Uterus (tissue), 4 donors: ENCODE measurements around the gene PRKN. TPM values are rescaled to one million over a fixed set of nuclear protein-coding genes. Genes with fewer than 3 reads are reported as not detected.

ENCODE experiments used
- DNase-seq, 2 donors: peaks; one replicate each; pipeline ENCODE4 v3.0.0-alpha.2; 2019 to 2020
- H3K27ac ChIP-seq, 2 donors: fragments of 200-600 bp; sonication (generic); 1 replicate in 1 of 2; 2 replicates in 1 of 2; pipeline ENCODE4 v1.5.1; 2016 to 2018
- H3K27me3 ChIP-seq, 2 donors: fragments of 200-600 bp; sonication (generic); one replicate each; pipeline ENCODE4 v1.5.1; 2018 to 2019; ENCODE audit warnings: control low read depth in 1 of 2
- H3K36me3 ChIP-seq, 2 donors: fragments of 200-600 bp; sonication (generic); one replicate each; pipeline ENCODE4 v1.5.1; 2019; ENCODE audit warnings: control low read depth in 1 of 2
- H3K4me1 ChIP-seq, 2 donors: fragments of 200-600 bp; sonication (generic); one replicate each; pipeline ENCODE4 v1.5.1; 2018 to 2019; ENCODE audit warnings: control low read depth in 1 of 2
- H3K4me3 ChIP-seq, 2 donors: fragments of 200-600 bp; sonication (generic); 1 replicate in 1 of 2; 2 replicates in 1 of 2; pipeline ENCODE4 v1.5.1; 2018 to 2019; ENCODE audit warnings: mild to moderate bottlenecking in 1 of 2
- H3K9me3 ChIP-seq, 2 donors: fragments of 200-600 bp; sonication (generic); one replicate each; pipeline ENCODE4 v1.5.1; 2019; ENCODE audit warnings: control low read depth in 1 of 2
- POLR2A ChIP-seq, 2 donors: fragments of 450-650 bp; IDR thresholded peaks; one replicate each; pipeline ENCODE4 v1.6.1; 2016; ENCODE audit warnings: antibody characterized with exemption in 2 of 2, mild to moderate bottlenecking in 1 of 2, moderate library complexity in 1 of 2
- intact Hi-C: fragments of 100-400 bp; cut with DNase I; formaldehyde crosslinking; loops from one replicate; pipeline ENCODE4 v1.15.1; 2023; ENCODE audit warnings: low total_unique reads
- total RNA-seq, 4 donors: library from RNA; depleted of rRNA in 3 of 4; stranded (reverse); fragments of >200 nt in 3 of 4; gene quantifications; one replicate each; pipeline versions ENCODE4 v1.1.0 to v1.2.4, GENCODE V29; 2014 to 2023
- TF ChIP-seq, protein P1 (sequence below), 4 experiments: fragments of 200-600 bp in 2 of 4; fragments of 450-650 bp in 2 of 4; sonication (generic) in 2 of 4; IDR thresholded peaks; one replicate each; pipeline ENCODE4 v1.5.1; 2016 to 2019; ENCODE audit warnings: antibody characterized with exemption in 4 of 4, mild to moderate bottlenecking in 2 of 4, moderate library complexity in 1 of 4
- donor health status: DM: yes; HTN: yes; CAD: no.

PRKN gene
- total RNA-seq, 4 donors from 2014 or later, result 10.2 to 21.3 (median 13.1) TPM

DNA sequence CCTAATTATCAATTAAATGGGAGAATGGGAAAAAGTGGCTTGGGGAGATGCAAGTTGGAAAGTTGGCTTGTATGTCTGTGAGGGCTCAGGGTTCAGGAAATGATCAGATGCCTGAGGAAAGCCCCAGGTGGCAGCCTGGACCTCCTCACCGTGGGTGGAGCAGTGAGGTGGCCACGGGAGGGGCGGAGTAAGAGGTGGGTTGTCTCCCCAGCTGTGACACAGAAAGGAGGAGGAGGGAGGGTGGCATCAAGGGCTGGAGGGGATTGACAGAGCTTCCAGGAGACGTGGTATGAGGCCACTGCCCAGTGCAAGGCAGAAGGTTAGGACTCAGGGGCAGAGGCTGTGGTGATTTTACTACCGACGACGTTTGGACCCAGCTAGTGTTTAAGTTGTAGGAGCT, 672.2 kb downstream of the PRKN start:
- Histone ChIP-seq H3K4me1 (no peaks in the 10 kb centered on the region), H3K27ac (no peak overlapping the region), H3K36me3 (no peaks in the 10 kb centered on the region), H3K27me3 (no peaks in the 10 kb centered on the region), H3K4me3 (no peak overlapping the region), H3K9me3 (no peaks in the 10 kb centered on the region)
- TF ChIP-seq, protein P1, sequence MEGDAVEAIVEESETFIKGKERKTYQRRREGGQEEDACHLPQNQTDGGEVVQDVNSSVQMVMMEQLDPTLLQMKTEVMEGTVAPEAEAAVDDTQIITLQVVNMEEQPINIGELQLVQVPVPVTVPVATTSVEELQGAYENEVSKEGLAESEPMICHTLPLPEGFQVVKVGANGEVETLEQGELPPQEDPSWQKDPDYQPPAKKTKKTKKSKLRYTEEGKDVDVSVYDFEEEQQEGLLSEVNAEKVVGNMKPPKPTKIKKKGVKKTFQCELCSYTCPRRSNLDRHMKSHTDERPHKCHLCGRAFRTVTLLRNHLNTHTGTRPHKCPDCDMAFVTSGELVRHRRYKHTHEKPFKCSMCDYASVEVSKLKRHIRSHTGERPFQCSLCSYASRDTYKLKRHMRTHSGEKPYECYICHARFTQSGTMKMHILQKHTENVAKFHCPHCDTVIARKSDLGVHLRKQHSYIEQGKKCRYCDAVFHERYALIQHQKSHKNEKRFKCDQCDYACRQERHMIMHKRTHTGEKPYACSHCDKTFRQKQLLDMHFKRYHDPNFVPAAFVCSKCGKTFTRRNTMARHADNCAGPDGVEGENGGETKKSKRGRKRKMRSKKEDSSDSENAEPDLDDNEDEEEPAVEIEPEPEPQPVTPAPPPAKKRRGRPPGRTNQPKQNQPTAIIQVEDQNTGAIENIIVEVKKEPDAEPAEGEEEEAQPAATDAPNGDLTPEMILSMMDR (IDR thresholded peaks at IDR 0.05), result no peak
- no peak for TF ChIP-seq POLR2A (IDR thresholded peaks at IDR 0.05)
- no peak for DNase-seq
- intact Hi-C loops, result no loop called here

DNA sequence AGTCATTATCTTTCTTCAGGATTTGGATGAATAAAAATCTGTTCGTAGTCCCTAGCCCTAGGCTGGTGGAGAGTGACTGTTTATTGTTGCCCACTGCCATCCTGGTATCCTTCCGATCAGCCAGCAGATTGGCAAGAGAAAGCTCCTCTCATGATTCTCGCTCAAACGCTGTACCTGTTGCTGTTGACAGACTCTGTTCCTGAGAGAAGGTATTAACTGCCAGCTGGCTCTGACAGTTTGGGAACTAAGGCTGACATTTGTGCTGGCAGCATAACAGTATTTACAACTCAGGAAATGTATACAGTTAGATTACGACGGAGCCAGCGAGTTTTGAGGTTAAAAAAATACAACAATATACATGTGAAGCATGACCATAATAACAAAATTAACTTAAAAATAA, 674.5 kb downstream of the PRKN start:
- DNase-seq, result no peak
- no peak overlapping the region for H3K4me3 ChIP-seq
- no peak overlapping the region for H3K27ac ChIP-seq
- H3K36me3 ChIP-seq, result no peaks in the 10 kb centered on the region
- intact Hi-C loops, result no loop called here
- no peaks in the 10 kb centered on the region for H3K4me1 ChIP-seq
- TF ChIP-seq, protein P1 (IDR thresholded peaks at IDR 0.05), result no peak
- no peak for TF ChIP-seq POLR2A (IDR thresholded peaks at IDR 0.05)
- H3K27me3 ChIP-seq, result no peaks in the 10 kb centered on the region
- H3K9me3 ChIP-seq, result no peaks in the 10 kb centered on the region

DNA sequence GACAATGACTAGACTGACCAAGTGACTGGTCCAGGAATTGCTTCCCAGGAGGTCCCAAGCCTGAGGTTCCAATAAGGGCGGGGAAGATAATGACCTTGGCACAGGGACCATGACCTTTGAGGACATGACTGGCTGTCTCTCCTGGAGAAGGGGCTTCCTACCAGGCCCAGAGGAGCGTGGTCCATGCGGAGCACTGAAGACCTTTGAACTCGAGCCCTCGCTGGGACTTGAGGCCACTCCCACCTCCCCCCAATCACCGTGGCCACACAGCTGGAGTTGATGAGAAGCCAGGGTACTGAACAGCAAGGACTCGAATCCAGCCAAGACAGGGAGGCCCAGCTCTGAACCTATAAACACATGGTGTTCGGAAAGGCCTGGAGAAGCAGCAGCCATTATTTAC, 677.0 kb downstream of the PRKN start:
- no peaks in the 10 kb centered on the region for H3K27me3 ChIP-seq
- H3K27ac ChIP-seq, result no peak overlapping the region
- intact Hi-C loops, result no loop called here
- no peaks in the 10 kb centered on the region for H3K36me3 ChIP-seq
- no peaks in the 10 kb centered on the region for H3K9me3 ChIP-seq
- H3K4me3 ChIP-seq, result no peak overlapping the region
- TF ChIP-seq, protein P1 (IDR thresholded peaks at IDR 0.05), result no peak
- TF ChIP-seq POLR2A (IDR thresholded peaks at IDR 0.05), result no peak
- H3K4me1 ChIP-seq, result no peaks in the 10 kb centered on the region
- DNase-seq, result no peak

DNA sequence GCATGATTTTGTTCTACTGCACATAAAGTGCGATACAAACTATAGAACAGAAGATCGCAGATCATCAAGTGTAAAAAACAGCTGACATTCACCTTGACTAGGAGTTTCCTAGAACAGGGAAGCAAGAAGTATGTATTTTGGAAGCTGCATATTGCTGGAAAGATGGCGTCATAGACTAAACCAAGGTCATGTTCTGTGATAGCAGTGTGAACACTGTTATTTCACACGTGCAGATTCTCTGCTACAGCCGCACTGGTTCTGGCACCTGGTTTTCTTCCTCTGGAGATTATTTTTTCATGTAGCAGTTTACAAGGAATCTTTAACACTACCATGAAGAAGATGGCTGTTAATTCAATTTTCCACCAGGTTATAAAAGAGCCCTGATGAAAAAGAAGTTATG, 681.2 kb downstream of the PRKN start:
- Histone ChIP-seq H3K27me3 (no peaks in the 10 kb centered on the region), H3K9me3 (no peaks in the 10 kb centered on the region), H3K27ac (no peak overlapping the region), H3K4me3 (no peak overlapping the region), H3K4me1 (no peaks in the 10 kb centered on the region), H3K36me3 (no peaks in the 10 kb centered on the region)
- no peak for DNase-seq
- TF ChIP-seq, protein P1 (IDR thresholded peaks at IDR 0.05), result no peak
- TF ChIP-seq POLR2A (IDR thresholded peaks at IDR 0.05), result no peak
- intact Hi-C loops, result no loop called here

DNA sequence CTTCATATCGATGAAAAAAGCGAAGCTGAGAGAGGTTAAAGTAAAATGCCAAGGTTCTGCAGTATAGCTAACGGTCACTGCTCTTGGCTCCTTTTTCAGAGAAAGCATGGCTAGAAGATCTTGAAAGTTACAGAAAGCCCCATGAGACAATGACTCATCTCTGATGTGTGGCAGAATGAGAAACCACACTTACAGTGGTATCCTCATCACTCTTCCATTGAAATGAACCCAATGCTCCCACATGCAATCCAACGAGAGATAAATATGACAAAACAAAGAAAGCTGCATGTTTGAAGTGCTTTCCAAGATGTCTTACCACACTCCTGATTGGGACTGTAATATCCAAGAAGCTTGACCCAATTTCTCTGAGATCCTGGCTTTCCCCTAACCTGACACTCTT, 694.9 kb downstream of the PRKN start:
- no peak for DNase-seq
- intact Hi-C loops, result no loop called here
- Histone ChIP-seq H3K4me3 (no peak overlapping the region), H3K36me3 (no peaks in the 10 kb centered on the region), H3K9me3 (no peaks in the 10 kb centered on the region), H3K27me3 (no peaks in the 10 kb centered on the region), H3K4me1 (no peaks in the 10 kb centered on the region), H3K27ac (no peak overlapping the region)
- TF ChIP-seq, protein P1 (IDR thresholded peaks at IDR 0.05), result no peak
- TF ChIP-seq POLR2A (IDR thresholded peaks at IDR 0.05), result no peak
